ENCODE measurements around the gene SLC45A2. TPM values are rescaled to one million over a fixed set of nuclear protein-coding genes. Genes with fewer than 3 reads are reported as not detected.

SLC45A2 gene
- total RNA-seq, 4 donors from 2014 or later: 0.58 TPM; not detected in 3

DNA sequence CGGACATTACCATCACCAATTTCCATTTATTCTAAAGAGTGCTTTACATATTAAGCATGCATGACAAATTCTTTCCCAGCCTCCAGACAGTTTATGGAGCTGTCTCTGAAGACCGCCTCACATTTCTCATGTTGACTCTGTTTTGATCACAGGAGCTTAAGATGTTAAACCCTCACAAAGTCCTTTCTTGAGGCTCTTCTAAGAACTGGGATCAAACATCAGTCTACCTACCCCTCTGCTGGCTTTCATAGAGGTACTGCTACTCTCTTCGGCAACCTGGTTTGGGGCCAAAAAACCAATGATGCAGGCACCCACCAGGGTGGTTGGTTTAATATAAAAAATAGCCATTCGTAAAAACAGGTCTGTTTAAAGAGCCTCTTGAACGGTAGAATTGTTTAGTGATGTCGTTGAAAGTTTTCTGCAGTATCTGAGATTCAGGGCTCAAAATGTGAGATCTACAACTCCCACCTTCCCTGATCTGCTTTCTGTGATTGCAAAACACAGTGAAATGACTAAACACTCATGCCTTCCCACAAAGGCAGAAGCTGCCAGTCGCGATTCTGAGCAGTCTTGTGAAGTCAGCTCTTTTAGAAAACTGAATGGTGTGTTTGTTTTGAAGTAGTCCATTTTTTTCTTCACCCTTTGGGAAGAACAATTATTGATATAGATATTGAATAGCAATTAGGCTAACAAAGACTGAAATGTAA, 44.8 kb downstream of the SLC45A2 start:
- TF ChIP-seq, protein P1, sequence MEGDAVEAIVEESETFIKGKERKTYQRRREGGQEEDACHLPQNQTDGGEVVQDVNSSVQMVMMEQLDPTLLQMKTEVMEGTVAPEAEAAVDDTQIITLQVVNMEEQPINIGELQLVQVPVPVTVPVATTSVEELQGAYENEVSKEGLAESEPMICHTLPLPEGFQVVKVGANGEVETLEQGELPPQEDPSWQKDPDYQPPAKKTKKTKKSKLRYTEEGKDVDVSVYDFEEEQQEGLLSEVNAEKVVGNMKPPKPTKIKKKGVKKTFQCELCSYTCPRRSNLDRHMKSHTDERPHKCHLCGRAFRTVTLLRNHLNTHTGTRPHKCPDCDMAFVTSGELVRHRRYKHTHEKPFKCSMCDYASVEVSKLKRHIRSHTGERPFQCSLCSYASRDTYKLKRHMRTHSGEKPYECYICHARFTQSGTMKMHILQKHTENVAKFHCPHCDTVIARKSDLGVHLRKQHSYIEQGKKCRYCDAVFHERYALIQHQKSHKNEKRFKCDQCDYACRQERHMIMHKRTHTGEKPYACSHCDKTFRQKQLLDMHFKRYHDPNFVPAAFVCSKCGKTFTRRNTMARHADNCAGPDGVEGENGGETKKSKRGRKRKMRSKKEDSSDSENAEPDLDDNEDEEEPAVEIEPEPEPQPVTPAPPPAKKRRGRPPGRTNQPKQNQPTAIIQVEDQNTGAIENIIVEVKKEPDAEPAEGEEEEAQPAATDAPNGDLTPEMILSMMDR (IDR thresholded peaks at IDR 0.05): no peak
- TF ChIP-seq POLR2A (IDR thresholded peaks at IDR 0.05): no peak
- Histone ChIP-seq H3K4me1 (peaks cover 0 to 7% of the 10 kb centered on the region in 2 donors), H3K27ac (no peak overlapping the region), H3K36me3 (no peaks in the 10 kb centered on the region), H3K27me3 (peaks cover 8 to 23% of the 10 kb centered on the region in 2 donors), H3K9me3 (no peaks in the 10 kb centered on the region), H3K4me3 (no peak overlapping the region)
- DNase-seq: no peak
- intact Hi-C loops (cut with DNase I; ENCODE audit: low total_unique reads): loop anchor here (10.0 kb wide), 1 partner anchor 495 kb away; the partner anchor contains the start of gene TARS1

GRCh38 chr5:33938881-33939280, 45.6 kb downstream of the SLC45A2 start:
- Histone ChIP-seq H3K27me3 (peaks cover 8 to 23% of the 10 kb centered on the region in 2 donors), H3K4me1 (peaks cover 0 to 7% of the 10 kb centered on the region in 2 donors), H3K36me3 (no peaks in the 10 kb centered on the region), H3K9me3 (no peaks in the 10 kb centered on the region), H3K27ac (no peak overlapping the region), H3K4me3 (no peak overlapping the region)
- intact Hi-C loops (cut with DNase I; ENCODE audit: low total_unique reads): loop anchor here (10.0 kb wide), 1 partner anchor 494 kb away; the partner anchor contains the start of gene TARS1
- no peak for TF ChIP-seq POLR2A (IDR thresholded peaks at IDR 0.05)
- TF ChIP-seq, protein P1 (IDR thresholded peaks at IDR 0.05): no peak
- DNase-seq: no peak

DNA sequence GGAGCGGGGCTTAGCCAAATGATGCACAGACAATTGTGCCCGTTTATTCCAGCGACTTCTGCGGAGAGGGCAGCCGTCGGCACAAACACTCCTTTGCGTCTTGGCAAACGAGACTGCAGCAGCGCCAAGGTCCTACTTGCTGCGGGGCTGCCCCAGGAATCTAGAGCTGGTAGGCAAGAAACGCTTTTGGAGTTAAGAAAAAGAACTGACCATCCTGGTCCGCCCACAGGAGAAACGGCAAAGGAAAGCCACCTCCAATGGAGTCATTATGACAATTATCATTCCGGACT, 46.0 kb downstream of the SLC45A2 start:
- intact Hi-C loops (cut with DNase I; ENCODE audit: low total_unique reads): loop anchor here (10.0 kb wide), 1 partner anchor 494 kb away; the partner anchor contains the start of gene TARS1
- Histone ChIP-seq H3K4me3 (no peak overlapping the region), H3K4me1 (peaks cover 0 to 7% of the 10 kb centered on the region in 2 donors), H3K36me3 (no peaks in the 10 kb centered on the region), H3K27me3 (peaks cover 8 to 23% of the 10 kb centered on the region in 2 donors), H3K9me3 (no peaks in the 10 kb centered on the region), H3K27ac (no peak overlapping the region)
- no peak for TF ChIP-seq POLR2A (IDR thresholded peaks at IDR 0.05)
- TF ChIP-seq, protein P1 (IDR thresholded peaks at IDR 0.05): no peak
- no peak for DNase-seq

DNA sequence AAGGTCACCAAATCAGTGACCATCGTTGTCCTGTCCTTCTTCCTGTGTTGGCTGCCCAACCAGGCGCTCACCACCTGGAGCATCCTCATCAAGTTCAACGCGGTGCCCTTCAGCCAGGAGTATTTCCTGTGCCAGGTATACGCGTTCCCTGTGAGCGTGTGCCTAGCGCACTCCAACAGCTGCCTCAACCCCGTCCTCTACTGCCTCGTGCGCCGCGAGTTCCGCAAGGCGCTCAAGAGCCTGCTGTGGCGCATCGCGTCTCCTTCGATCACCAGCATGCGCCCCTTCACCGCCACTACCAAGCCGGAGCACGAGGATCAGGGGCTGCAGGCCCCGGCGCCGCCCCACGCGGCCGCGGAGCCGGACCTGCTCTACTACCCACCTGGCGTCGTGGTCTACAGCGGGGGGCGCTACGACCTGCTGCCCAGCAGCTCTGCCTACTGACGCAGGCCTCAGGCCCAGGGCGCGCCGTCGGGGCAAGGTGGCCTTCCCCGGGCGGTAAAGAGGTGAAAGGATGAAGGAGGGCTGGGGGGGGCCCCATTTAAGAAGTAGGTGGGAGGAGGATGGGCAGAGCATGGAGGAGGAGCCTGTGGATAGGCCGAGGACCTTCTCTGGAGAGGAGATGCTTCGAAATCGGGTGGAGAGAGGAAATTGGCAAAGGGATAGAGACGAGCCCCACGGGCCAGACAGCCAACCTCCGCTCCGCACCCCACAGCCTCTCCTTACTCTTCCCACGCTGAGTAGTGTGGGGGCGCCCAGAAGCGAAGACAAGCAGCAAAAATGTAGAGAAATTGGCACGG, 46.6 kb downstream of the SLC45A2 start:
- H3K27ac ChIP-seq: no peak overlapping the region
- H3K9me3 ChIP-seq: no peaks in the 10 kb centered on the region
- DNase-seq: no peak
- no peak overlapping the region for H3K4me3 ChIP-seq
- H3K4me1 ChIP-seq: peaks cover 0 to 7% of the 10 kb centered on the region in 2 donors
- H3K36me3 ChIP-seq: no peaks in the 10 kb centered on the region
- TF ChIP-seq, protein P1 (IDR thresholded peaks at IDR 0.05): no peak
- TF ChIP-seq POLR2A (IDR thresholded peaks at IDR 0.05): no peak
- H3K27me3 ChIP-seq: peaks cover 8 to 23% of the 10 kb centered on the region in 2 donors
- intact Hi-C loops (cut with DNase I; ENCODE audit: low total_unique reads): loop anchor here (10.0 kb wide), 1 partner anchor 493 kb away; the partner anchor contains the start of gene TARS1
